Lower leg skin (tissue), 3 donors: ENCODE measurements around the gene GALNT12.

Source experiments
- POLR2A ChIP-seq, 2 donors: fragments of 450-650 bp; IDR thresholded peaks; one replicate each; pipeline ENCODE4 v1.6.1; 2016 to 2017; ENCODE audit warnings: antibody characterized with exemption in 2 of 2, mild to moderate bottlenecking in 1 of 2, moderate library complexity in 1 of 2
- TF ChIP-seq, protein P1 (sequence below), 3 donors: fragments of 450-650 bp; IDR thresholded peaks; one replicate each; pipeline ENCODE4 v1.5.1; 2016; ENCODE audit warnings: antibody characterized with exemption in 3 of 3, mild to moderate bottlenecking in 3 of 3, moderate library complexity in 2 of 3

DNA sequence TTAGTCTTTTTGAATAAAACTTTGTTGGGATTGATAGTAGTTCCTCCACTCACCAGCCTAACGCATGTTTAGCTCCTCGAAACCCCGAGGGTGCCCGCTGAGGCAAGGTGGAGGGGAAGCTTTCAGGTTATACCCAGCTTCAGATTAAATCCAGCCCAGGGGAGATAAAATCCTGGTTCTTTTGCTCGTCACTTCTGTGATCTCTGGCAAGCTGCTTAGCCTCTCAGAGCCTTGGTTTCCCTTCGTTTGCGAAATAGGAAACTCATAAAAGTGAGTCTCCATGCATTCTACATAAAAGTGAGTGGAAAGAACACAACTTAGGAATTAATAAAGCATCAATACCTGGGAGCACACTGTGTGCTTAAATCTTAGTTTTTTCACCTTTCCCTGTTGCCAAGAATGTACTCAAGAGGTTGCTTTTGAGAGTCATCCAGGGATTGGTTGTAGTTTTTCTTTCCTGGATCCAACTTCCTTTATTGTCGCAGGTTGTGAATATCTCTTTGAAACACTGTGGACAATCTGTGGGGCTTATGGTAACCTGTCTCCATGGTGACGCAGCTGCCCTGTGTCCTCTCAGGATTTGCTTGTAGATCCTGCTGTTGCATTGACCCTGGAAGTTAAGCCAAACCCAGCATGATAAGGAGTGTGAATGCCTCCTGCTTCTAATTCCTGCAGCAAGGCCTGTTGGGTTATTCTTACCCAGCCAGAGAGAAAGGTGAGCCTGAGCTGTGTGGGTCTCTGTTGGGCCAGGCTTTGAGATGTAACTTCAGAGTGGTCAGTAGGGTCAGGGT is 2.0 kb downstream of the GALNT12 start:
- TF ChIP-seq, protein P1, sequence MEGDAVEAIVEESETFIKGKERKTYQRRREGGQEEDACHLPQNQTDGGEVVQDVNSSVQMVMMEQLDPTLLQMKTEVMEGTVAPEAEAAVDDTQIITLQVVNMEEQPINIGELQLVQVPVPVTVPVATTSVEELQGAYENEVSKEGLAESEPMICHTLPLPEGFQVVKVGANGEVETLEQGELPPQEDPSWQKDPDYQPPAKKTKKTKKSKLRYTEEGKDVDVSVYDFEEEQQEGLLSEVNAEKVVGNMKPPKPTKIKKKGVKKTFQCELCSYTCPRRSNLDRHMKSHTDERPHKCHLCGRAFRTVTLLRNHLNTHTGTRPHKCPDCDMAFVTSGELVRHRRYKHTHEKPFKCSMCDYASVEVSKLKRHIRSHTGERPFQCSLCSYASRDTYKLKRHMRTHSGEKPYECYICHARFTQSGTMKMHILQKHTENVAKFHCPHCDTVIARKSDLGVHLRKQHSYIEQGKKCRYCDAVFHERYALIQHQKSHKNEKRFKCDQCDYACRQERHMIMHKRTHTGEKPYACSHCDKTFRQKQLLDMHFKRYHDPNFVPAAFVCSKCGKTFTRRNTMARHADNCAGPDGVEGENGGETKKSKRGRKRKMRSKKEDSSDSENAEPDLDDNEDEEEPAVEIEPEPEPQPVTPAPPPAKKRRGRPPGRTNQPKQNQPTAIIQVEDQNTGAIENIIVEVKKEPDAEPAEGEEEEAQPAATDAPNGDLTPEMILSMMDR (IDR thresholded peaks at IDR 0.05): no peak
- TF ChIP-seq POLR2A (IDR thresholded peaks at IDR 0.05): no peak
